K562 (cell line): ENCODE data around the gene UMODL1. TPM values are rescaled to one million over a fixed set of nuclear protein-coding genes. Genes with fewer than 3 reads are reported as not detected.

Experiments used
- ATAC-seq: fragments of 200-7000 bp; cut with Tn5 transposase; 3 replicates; pipeline ENCODE4 v1.9.1; 2020; ENCODE audit warnings: moderate library complexity
- BruUV-seq: library from RNA; stranded (reverse); fragments of 400-500 nt; replicated peaks from 2 replicates; lab custom pipeline; 2021; lab: Mats Ljungman, UMichigan
- CTCF ChIA-PET: fragments of 300-600 bp; formaldehyde crosslinking; extraction: SDS; loops from one replicate; lab custom pipeline; 2021; ENCODE audit warnings: low intra/inter-chr PET ratio; lab: Yijun Ruan, JAX
- POLR2A ChIA-PET: fragments of 300-600, 350-650 bp; sonication (Branson Sonifier 250); formaldehyde crosslinking; extraction: SDS; loops from one replicate; lab custom pipeline; 2021; ENCODE audit warnings: antibody characterized with exemption, inconsistent platforms; lab: Yijun Ruan, JAX
- DNase-seq, 4 experiments: peaks; one replicate each; pipeline versions ENCODE4 v3.0.0 to v3.0.0-alpha.2; 2011 to 2018; ENCODE audit warnings: low spot score in 3 of 4, mixed read lengths in 3 of 4; ENCODE audit errors: extremely low read depth in 1 of 4
- FAIRE-seq: peaks from 2 replicates; lab custom pipeline; 2011; peaks lifted over from hg19 to GRCh38; lab: Jason Lieb, UNC
- H2AFZ ChIP-seq: 2 replicates; pipeline ENCODE4 v1.6.0; 2011; ENCODE audit warnings: low read depth, low read length, control low read depth, inconsistent platforms
- H3K27ac ChIP-seq: fragments of 200-600 bp; 3 replicates; pipeline ENCODE4 v1.8.0; 2011; ENCODE audit warnings: low read depth, mild to moderate bottlenecking, control low read depth, inconsistent platforms, low read length, moderate library complexity, mixed read lengths; ENCODE audit errors: extremely low read depth
- H3K27me3 ChIP-seq, 2 experiments: fragments of 300-600 bp in 1 of 2; 2 replicates in 1 of 2; 3 replicates in 1 of 2; pipeline versions ENCODE4 v1.6.0 to v1.8.0; 2011; ENCODE audit warnings: inconsistent platforms in 2 of 2, low read length in 2 of 2, mild to moderate bottlenecking in 1 of 2, mixed read lengths in 1 of 2, moderate library complexity in 1 of 2; ENCODE audit not compliant: control insufficient read depth in 2 of 2, insufficient read depth in 2 of 2
- H3K36me3 ChIP-seq: fragments of 300-600 bp; 3 replicates; pipeline ENCODE4 v1.8.0; 2011; ENCODE audit warnings: mild to moderate bottlenecking, low read length, inconsistent platforms; ENCODE audit not compliant: control insufficient read depth, insufficient read depth
- H3K4me1 ChIP-seq, 2 experiments: fragments of 200-600 bp in 1 of 2; replicated peaks in 1 of 2; 2 replicates in 1 of 2; 3 replicates in 1 of 2; pipeline versions ENCODE4 v1.5.1 to v1.8.0; 2011; ENCODE audit warnings: inconsistent platforms in 2 of 2, low read length in 2 of 2, mild to moderate bottlenecking in 1 of 2, mixed read lengths in 1 of 2, moderate library complexity in 1 of 2; ENCODE audit not compliant: control insufficient read depth in 2 of 2, insufficient read depth in 2 of 2
- H3K4me2 ChIP-seq: 2 replicates; pipeline ENCODE4 v1.6.1; 2011; ENCODE audit warnings: low read length, control low read depth, inconsistent platforms, mixed read lengths; ENCODE audit not compliant: insufficient read depth
- H3K4me3 ChIP-seq: fragments of 200-600 bp; sonication (generic), shearing (Covaris generic); 2 replicates; pipeline ENCODE4 v1.5.1; 2016; ENCODE audit warnings: control low read depth, inconsistent platforms
- H3K79me2 ChIP-seq: fragments of 200-600 bp; 3 replicates; pipeline ENCODE4 v1.8.0; 2011; ENCODE audit warnings: low read length, inconsistent platforms; ENCODE audit not compliant: control insufficient read depth, insufficient read depth
- H3K9ac ChIP-seq, 2 experiments: 2 replicates each; pipeline versions ENCODE4 v1.6.0 to v1.6.1; 2011; ENCODE audit warnings: low read depth in 2 of 2, low read length in 2 of 2, control low read depth in 1 of 2, inconsistent platforms in 1 of 2, mild to moderate bottlenecking in 1 of 2, mixed read lengths in 1 of 2; ENCODE audit not compliant: insufficient read depth in 1 of 2
- H3K9me1 ChIP-seq: one replicate; pipeline ENCODE4 v1.6.0; 2011; ENCODE audit warnings: inconsistent platforms, mild to moderate bottlenecking, low read length, moderate library complexity; ENCODE audit not compliant: control insufficient read depth, insufficient read depth
- H3K9me3 ChIP-seq: replicated peaks from 2 replicates; pipeline ENCODE4 v1.5.1; 2011; ENCODE audit warnings: low read depth, low read length, inconsistent platforms; ENCODE audit not compliant: control insufficient read depth, insufficient read depth
- H4K20me1 ChIP-seq: replicated peaks from 2 replicates; pipeline ENCODE4 v1.6.1; 2011; ENCODE audit warnings: low read length, inconsistent platforms, mixed read lengths; ENCODE audit not compliant: control insufficient read depth, insufficient read depth
- BRD9 ChIP-seq: fragments of 450-650 bp; IDR thresholded peaks from 2 replicates; pipeline ENCODE4 v1.6.1; 2018; ENCODE audit warnings: low read depth; ENCODE audit not compliant: partially characterized antibody
- GTF2E2 ChIP-seq: fragments of 200-800 bp; sonication (Bioruptor generic); IDR thresholded peaks from 2 replicates; pipeline ENCODE4 v1.6.1; 2016; ENCODE audit warnings: missing genetic modification characterization, missing compliant biosample characterization
- HNRNPLL ChIP-seq: fragments of 200-400 bp; formaldehyde crosslinking; IDR thresholded peaks from 2 replicates; pipeline ENCODE4 v1.6.1; 2017; ENCODE audit warnings: low read length, low read depth, mild to moderate bottlenecking; ENCODE audit not compliant: poor library complexity, severe bottlenecking
- KDM5B ChIP-seq: fragments of 200-600 bp; sonication (generic); IDR thresholded peaks from 2 replicates; pipeline ENCODE4 v1.6.1; 2012; ENCODE audit warnings: low read depth, mild to moderate bottlenecking, moderate library complexity, low read length, control low read depth, inconsistent platforms; ENCODE audit not compliant: insufficient replicate concordance
- KHSRP ChIP-seq: fragments of 450-650 bp; IDR thresholded peaks from 2 replicates; pipeline ENCODE4 v1.6.1; 2017
- MTA3 ChIP-seq: fragments of 450-650 bp; formaldehyde crosslinking; IDR thresholded peaks from 2 replicates; pipeline ENCODE4 v1.6.1; 2017; ENCODE audit warnings: mild to moderate bottlenecking, borderline replicate concordance
- PRMT5 ChIP-seq: sonication (generic); formaldehyde crosslinking; IDR thresholded peaks from 2 replicates; pipeline ENCODE4 v1.5.0; 2020; ENCODE audit warnings: missing genetic modification reagents
- PURB ChIP-seq: sonication (generic); formaldehyde crosslinking; IDR thresholded peaks from 2 replicates; pipeline ENCODE4 v1.9.0; 2021; ENCODE audit warnings: low read depth, mild to moderate bottlenecking, missing genetic modification reagents
- RBM14 ChIP-seq: fragments of 200-400 bp; formaldehyde crosslinking; IDR thresholded peaks from 2 replicates; pipeline ENCODE4 v1.6.1; 2018; ENCODE audit warnings: low read depth, mild to moderate bottlenecking, low read length, moderate library complexity, borderline replicate concordance; ENCODE audit not compliant: insufficient read depth
- RBM17 ChIP-seq: fragments of 200-400 bp; formaldehyde crosslinking; IDR thresholded peaks from 2 replicates; pipeline ENCODE4 v1.6.1; 2017; ENCODE audit warnings: low read depth, mild to moderate bottlenecking, low read length, borderline replicate concordance
- SMAD3 ChIP-seq: fragments of 450-650 bp; formaldehyde crosslinking; conservative IDR thresholded peaks from 2 replicates; pipeline ENCODE4 v1.4.0; 2020; ENCODE audit warnings: mild to moderate bottlenecking
- SP1 ChIP-seq: sonication (generic); formaldehyde crosslinking; IDR thresholded peaks from 2 replicates; pipeline ENCODE4 v1.8.1; 2022; ENCODE audit warnings: mild to moderate bottlenecking, missing genetic modification reagents
- ZBED1 ChIP-seq: IDR thresholded peaks from 2 replicates; pipeline ENCODE4 v1.6.1; 2014
- ZNF311 ChIP-seq: fragments of 250-450 bp; sonication (Bioruptor Pico); IDR thresholded peaks from 2 replicates; pipeline ENCODE4 v1.4.0; 2020; ENCODE audit warnings: mild to moderate bottlenecking, moderate library complexity
- ZNF41 ChIP-seq: fragments of 250-450 bp; sonication (Bioruptor Pico); conservative IDR thresholded peaks from 2 replicates; pipeline ENCODE4 v1.4.0; 2020; ENCODE audit warnings: mild to moderate bottlenecking
- ZNF766 ChIP-seq: fragments of 200-800 bp; sonication (Bioruptor generic); conservative IDR thresholded peaks from 2 replicates; pipeline ENCODE4 v1.6.1; 2016; ENCODE audit warnings: missing genetic modification characterization, missing compliant biosample characterization
- ZNF830 ChIP-seq: fragments of 250-450 bp; sonication (Bioruptor Pico); IDR thresholded peaks from 2 replicates; pipeline ENCODE4 v1.5.0; 2021; ENCODE audit warnings: mild to moderate bottlenecking
- whole genome bisulfite sequencing: fragments of 100-300 bp; shearing (Covaris generic); methylation state at CpG from one replicate; pipeline ENCODE4 v1.1.6; 2016; ENCODE audit warnings: low coverage, mixed read lengths; ENCODE audit not compliant: insufficient coverage; ENCODE audit errors: missing lambda C conversion rate; 5-methylcytosine and 5-hydroxymethylcytosine counted together
- in situ Hi-C: fragments of 300-500 bp; cut with MboI; formaldehyde crosslinking; loops from 4 replicates; pipeline ENCODE4 v1.15.0; 2018; ENCODE audit warnings: inconsistent platforms, mixed read lengths
- intact Hi-C: fragments of 100-400 bp; cut with micrococcal nuclease; formaldehyde crosslinking; loops from 2 replicates; pipeline ENCODE4 v1.14.2; 2022
- polyA plus RNA-seq, 8 experiments: library from polyadenylated mRNA; depleted of rRNA in 4 of 8; stranded (reverse) in 5 of 8; unstranded in 3 of 8; fragments of >200 nt; fragmentation: Nextera tagmentation in 2 of 8; fragmentation: Illumina TruSeq in 1 of 8; extraction: Ambion mirVana in 2 of 8; extraction: Trizol in 1 of 8; gene quantifications; 2 replicates each; pipeline versions ENCODE4 v1.2.1 to v1.2.3, GENCODE V29; 2011 to 2014; ENCODE audit warnings: inconsistent platforms in 1 of 8, missing spikeins in 1 of 8
- total RNA-seq, 7 experiments: library from RNA; depleted of rRNA in 6 of 7; stranded (reverse); fragments of >200 nt in 6 of 7; fragmentation: Illumina TruSeq in 2 of 7; extraction: Trizol in 2 of 7; gene quantifications; 2 replicates each; pipeline versions ENCODE4 v1.2.1 to v1.2.3, GENCODE V29; 2011 to 2021; ENCODE audit warnings: low replicate concordance in 1 of 7
- TF ChIP-seq, protein P1 (sequence below): fragments of 450-650 bp; IDR thresholded peaks from 2 replicates; pipeline ENCODE4 v1.6.1; 2016; ENCODE audit warnings: low read depth

Gene UMODL1
- total and polyA plus RNA-seq, 9 of the 15 experiments (the other 6 are each of a cell fraction or from before 2014, with no cell fraction given): not detected

DNA sequence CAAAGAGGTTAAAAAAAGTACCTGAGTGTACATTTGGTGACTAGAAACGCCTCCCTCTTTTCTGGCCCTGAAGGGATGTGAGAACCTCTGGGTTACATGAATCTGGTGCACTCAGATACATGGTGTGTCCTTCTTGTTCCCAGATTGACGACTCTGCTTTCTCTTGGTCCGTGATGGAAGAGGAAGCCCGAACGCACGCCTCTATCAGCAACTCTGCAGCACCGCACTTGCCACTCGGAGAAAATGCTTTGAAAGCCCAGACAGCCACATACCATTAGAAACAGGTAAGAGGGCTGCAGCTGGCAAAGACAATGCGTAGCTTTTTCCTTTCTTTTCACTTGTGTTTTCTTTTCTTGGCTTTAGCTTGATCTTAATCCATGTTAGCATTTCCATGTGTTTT, 39.9 kb upstream of the UMODL1 start:
- in situ Hi-C loops (no loop called here), intact Hi-C loops (no loop called here)
- H3K27me3 ChIP-seq: peaks cover 49 to 70% of the 10 kb centered on the region in 2 experiments
- no peaks in the 10 kb centered on the region for H3K4me1 ChIP-seq
- DNase-seq (no peak), FAIRE-seq (no peak), ATAC-seq (no peak)
- H2AFZ ChIP-seq: no peak overlapping the region
- ChIA-PET POLR2A (interaction anchor here (0.7 to 1.4 kb wide), 2 partner anchors 15 to 70 kb away, joined by 4 read pairs; no protein-coding TSS in a partner anchor), CTCF (no interaction called here)
- H3K9me3 ChIP-seq: no peaks in the 10 kb centered on the region
- H3K4me3 ChIP-seq: no peak overlapping the region
- H3K9me1 ChIP-seq: no peaks in the 10 kb centered on the region
- no peak overlapping the region for H3K4me2 ChIP-seq
- no peak overlapping the region for H3K9ac ChIP-seq
- BruUV-seq: no TSS peak
- H3K36me3 ChIP-seq: no peaks in the 10 kb centered on the region
- no peaks in the 10 kb centered on the region for H3K79me2 ChIP-seq
- TF ChIP-seq RBM14 (no peak), ZNF41 (no peak), ZNF766 (CRISPR knock-in tag) (no peak), SMAD3 (no peak), KHSRP (no peak), BRD9 (no peak), KDM5B (no peak), PURB (CRISPR knock-in tag) (no peak), RBM17 (no peak), ZNF830 (CRISPR knock-in tag) (no peak), ZBED1 (no peak), SP1 (CRISPR knock-in tag) (no peak), ZNF311 (CRISPR knock-in tag) (no peak), GTF2E2 (tag) (no peak), MTA3 (no peak), PRMT5 (no peak), HNRNPLL (no peak)
- TF ChIP-seq, protein P1, sequence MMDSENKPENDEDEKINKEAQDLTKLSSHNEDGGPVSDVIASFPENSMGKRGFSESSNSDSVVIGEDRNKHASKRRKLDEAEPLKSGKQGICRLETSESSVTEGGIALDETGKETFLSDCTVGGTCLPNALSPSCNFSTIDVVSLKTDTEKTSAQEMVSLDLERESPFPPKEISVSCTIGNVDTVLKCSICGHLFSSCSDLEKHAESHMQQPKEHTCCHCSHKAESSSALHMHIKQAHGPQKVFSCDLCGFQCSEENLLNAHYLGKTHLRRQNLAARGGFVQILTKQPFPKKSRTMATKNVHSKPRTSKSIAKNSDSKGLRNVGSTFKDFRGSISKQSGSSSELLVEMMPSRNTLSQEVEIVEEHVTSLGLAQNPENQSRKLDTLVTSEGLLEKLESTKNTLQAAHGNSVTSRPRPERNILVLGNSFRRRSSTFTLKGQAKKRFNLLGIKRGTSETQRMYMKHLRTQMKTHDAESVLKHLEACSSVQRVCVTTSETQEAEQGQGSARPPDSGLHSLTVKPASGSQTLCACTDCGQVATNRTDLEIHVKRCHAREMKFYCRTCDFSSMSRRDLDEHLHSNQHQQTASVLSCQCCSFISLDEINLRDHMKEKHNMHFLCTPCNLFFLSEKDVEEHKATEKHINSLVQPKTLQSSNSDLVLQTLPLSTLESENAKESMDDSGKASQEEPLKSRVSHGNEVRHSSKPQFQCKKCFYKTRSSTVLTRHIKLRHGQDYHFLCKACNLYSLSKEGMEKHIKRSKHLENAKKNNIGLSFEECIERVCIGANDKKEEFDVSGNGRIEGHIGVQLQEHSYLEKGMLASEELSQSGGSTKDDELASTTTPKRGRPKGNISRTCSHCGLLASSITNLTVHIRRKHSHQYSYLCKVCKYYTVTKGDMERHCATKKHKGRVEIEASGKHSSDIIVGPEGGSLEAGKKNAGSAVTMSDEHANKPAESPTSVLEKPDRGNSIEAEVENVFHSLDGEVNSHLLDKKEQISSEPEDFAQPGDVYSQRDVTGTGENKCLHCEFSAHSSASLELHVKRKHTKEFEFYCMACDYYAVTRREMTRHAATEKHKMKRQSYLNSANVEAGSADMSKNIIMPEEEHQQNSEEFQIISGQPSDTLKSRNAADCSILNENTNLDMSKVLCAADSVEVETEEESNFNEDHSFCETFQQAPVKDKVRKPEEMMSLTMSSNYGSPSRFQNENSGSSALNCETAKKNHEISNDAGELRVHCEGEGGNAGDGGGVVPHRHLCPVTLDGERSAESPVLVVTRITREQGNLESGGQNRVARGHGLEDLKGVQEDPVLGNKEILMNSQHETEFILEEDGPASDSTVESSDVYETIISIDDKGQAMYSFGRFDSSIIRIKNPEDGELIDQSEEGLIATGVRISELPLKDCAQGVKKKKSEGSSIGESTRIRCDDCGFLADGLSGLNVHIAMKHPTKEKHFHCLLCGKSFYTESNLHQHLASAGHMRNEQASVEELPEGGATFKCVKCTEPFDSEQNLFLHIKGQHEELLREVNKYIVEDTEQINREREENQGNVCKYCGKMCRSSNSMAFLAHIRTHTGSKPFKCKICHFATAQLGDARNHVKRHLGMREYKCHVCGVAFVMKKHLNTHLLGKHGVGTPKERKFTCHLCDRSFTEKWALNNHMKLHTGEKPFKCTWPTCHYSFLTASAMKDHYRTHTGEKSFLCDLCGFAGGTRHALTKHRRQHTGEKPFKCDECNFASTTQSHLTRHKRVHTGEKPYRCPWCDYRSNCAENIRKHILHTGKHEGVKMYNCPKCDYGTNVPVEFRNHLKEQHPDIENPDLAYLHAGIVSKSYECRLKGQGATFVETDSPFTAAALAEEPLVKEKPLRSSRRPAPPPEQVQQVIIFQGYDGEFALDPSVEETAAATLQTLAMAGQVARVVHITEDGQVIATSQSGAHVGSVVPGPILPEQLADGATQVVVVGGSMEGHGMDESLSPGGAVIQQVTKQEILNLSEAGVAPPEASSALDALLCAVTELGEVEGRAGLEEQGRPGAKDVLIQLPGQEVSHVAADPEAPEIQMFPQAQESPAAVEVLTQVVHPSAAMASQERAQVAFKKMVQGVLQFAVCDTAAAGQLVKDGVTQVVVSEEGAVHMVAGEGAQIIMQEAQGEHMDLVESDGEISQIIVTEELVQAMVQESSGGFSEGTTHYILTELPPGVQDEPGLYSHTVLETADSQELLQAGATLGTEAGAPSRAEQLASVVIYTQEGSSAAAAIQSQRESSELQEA: no peak
- H3K27ac ChIP-seq: no peak overlapping the region
- WGBS: 0% methylated on average over 9 of the region's 9 CpGs
- peaks cover 13% of the 10 kb centered on the region; the same call in 1 of the 2 replicates for H4K20me1 ChIP-seq
